Psoas muscle (tissue), 8 donors: ENCODE measurements around the gene FAM117B. TPM values are rescaled to one million over a fixed set of nuclear protein-coding genes. Genes with fewer than 3 reads are reported as not detected.

ENCODE experiments used
- ATAC-seq, 4 donors: fragments of 200-7000 bp; cut with Tn5 transposase; one replicate each; pipeline ENCODE4 v1.9.1; 2020; ENCODE audit warnings: moderate library complexity in 3 of 4, mild to moderate bottlenecking in 2 of 4
- DNase-seq, 2 donors: peaks; one replicate each; pipeline ENCODE4 v3.0.0-alpha.2; 2020
- H3K27ac ChIP-seq: fragments of 200-600 bp; one replicate; pipeline ENCODE4 v1.8.0; 2022
- H3K27me3 ChIP-seq, 3 donors: fragments of 200-600 bp in 1 of 3; one replicate each; pipeline versions ENCODE4 v1.6.1 to v1.8.0; 2013 to 2022; ENCODE audit warnings: low read length in 2 of 3, mild to moderate bottlenecking in 2 of 3, moderate library complexity in 1 of 3; ENCODE audit not compliant: insufficient read depth in 3 of 3
- H3K36me3 ChIP-seq, 2 donors: fragments of 200-600 bp in 1 of 2; one replicate each; pipeline versions ENCODE4 v1.6.1 to v1.8.0; 2013 to 2022; ENCODE audit warnings: low read depth in 1 of 2, mild to moderate bottlenecking in 1 of 2, moderate library complexity in 1 of 2; ENCODE audit not compliant: insufficient read depth in 1 of 2
- H3K4me1 ChIP-seq: fragments of 200-600 bp; one replicate; pipeline ENCODE4 v1.8.0; 2022
- H3K4me3 ChIP-seq: fragments of 200-600 bp; one replicate; pipeline ENCODE4 v1.8.0; 2022; ENCODE audit warnings: mild to moderate bottlenecking
- H3K9me3 ChIP-seq: fragments of 200-600 bp; one replicate; pipeline ENCODE4 v1.8.0; 2022
- WGBS, 3 donors: extraction: QIAGEN DNeasy Blood & Tissue Kit; methylation state at CpG; one replicate each; pipeline versions ENCODE4 v1.1.6 to v1.1.7; 2013; 5-methylcytosine and 5-hydroxymethylcytosine counted together
- intact Hi-C, 2 donors: fragments of 100-400 bp; cut with DNase I; formaldehyde crosslinking; loops; one replicate each; pipeline versions ENCODE4 v1.11.0 to v1.14.2; 2022
- long read RNA-seq, 2 donors: library from polyadenylated mRNA; unstranded; transcript quantifications; one replicate each; pipeline ENCODE4 v2.0.0, GENCODE V29; 2021
- polyA plus RNA-seq, 3 donors: library from polyadenylated mRNA; stranded (reverse); fragments of 200-250 nt; gene quantifications; one replicate each; pipeline ENCODE4 v1.2.3, GENCODE V29; 2013
- total RNA-seq, 4 donors: library from RNA; stranded (reverse); fragmentation: NEBNext Ultra II Directional in 2 of 4; extraction: Animal tissue kit (Norgen Biotek cat#: 25700) in 2 of 4; gene quantifications; one replicate each; pipeline versions ENCODE4 v1.2.1 to v1.2.4, GENCODE V29; 2021 to 2023
- TF ChIP-seq, protein P1 (sequence below): fragments of 200-600 bp; IDR thresholded peaks from one replicate; pipeline ENCODE4 v1.8.0; 2022; ENCODE audit warnings: antibody characterized with exemption
- donor health status: healthy with polysubstance abuse.
- donor health status: DM: no; HTN: no; CAD: no; lungs with moderate emphysema.
- donor health status: Bipolar disorder and iron deficiency.
- donor health status: healthy.
- donor health status: DM: yes; HTN: yes; CAD: no.
- donor health status: DM: no; HTN: no; CAD: no.
- donor health status: DM: no; HTN: no; CAD: no.
- donor health status: DM: yes; HTN: yes; CAD: no.

The FAM117B gene
- total RNA-seq (1 to 10 TPM in 2 of 4 donors, under 1 TPM in 2; 0.75 to 2.4 (median 0.90) TPM), polyA plus RNA-seq (under 1 TPM; 0.31 to 0.67 (median 0.39) TPM)
- long read RNA-seq, donor 1, result 0 reads
- long read RNA-seq, donor 2, result 0 reads

DNA sequence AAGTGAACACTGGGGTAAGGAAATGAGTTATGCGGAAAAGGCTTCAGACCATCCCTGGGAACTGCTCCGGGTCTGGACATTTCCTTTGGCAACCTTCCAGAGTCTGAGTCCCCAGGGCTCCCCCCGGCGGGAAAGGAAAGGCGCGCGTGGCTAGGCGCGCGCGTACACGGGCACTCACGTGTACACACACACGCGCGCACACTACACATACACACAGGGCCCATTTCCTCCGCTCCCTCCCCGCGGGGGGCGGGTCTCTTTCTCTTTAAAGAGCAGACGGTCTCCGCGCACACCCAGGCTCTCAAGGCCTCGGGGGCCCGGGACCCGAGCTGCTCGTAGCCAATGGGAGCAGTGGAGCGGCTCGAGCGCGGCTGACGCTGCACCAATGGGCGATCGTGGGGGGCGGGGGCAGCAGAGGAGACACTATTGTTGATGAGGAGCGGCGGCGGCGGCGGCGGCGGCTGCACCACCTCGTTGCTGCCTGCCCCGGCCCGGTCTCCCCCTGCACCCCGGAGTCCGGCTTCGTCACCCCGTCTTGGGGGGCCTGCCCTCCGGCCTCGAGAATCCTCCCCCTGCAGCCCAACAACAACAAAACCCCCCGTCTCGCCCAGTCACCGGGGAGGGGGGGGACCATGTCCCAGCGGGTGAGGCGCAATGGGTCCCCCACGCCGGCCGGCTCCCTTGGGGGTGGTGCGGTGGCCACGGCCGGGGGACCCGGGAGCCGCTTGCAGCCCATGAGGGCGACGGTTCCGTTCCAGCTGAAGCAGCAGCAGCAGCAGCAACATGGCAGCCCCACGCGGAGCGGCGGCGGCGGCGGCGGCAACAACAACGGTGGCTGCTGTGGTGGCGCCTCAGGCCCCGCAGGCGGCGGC lies at the start of gene FAM117B:
Gene FAM117B (plus strand): TSS at position 414 of the 872 bp plus-strand sequence. CDS start 219 bp downstream, at position 633.
- WGBS, 3 donors, result 0 to 1% (median 1%) methylated on average over 44 to 80 of the region's 80 CpGs
- no peaks in the 10 kb centered on the region for H3K36me3 ChIP-seq
- no peaks in the 10 kb centered on the region for H3K9me3 ChIP-seq
- H3K4me1 ChIP-seq, result no peaks in the 10 kb centered on the region
- DNase-seq, result peak; percentile 99
- H3K27ac ChIP-seq, result peak within 1 kb of the TSS; percentile 87
- TF ChIP-seq, protein P1, sequence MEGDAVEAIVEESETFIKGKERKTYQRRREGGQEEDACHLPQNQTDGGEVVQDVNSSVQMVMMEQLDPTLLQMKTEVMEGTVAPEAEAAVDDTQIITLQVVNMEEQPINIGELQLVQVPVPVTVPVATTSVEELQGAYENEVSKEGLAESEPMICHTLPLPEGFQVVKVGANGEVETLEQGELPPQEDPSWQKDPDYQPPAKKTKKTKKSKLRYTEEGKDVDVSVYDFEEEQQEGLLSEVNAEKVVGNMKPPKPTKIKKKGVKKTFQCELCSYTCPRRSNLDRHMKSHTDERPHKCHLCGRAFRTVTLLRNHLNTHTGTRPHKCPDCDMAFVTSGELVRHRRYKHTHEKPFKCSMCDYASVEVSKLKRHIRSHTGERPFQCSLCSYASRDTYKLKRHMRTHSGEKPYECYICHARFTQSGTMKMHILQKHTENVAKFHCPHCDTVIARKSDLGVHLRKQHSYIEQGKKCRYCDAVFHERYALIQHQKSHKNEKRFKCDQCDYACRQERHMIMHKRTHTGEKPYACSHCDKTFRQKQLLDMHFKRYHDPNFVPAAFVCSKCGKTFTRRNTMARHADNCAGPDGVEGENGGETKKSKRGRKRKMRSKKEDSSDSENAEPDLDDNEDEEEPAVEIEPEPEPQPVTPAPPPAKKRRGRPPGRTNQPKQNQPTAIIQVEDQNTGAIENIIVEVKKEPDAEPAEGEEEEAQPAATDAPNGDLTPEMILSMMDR, result no peak
- H3K27me3 ChIP-seq, result no peaks in the 10 kb centered on the region
- ATAC-seq, result peak; percentile 98 to 99 (median 98)
- intact Hi-C loops, result loop anchor here in 1 of 2 donors (5.0 kb wide), 2 partner anchors 278 to 597 kb away; partner anchors contain the start of genes CARF and WDR12
- H3K4me3 ChIP-seq, result peak within 1 kb of the TSS; percentile 91

DNA sequence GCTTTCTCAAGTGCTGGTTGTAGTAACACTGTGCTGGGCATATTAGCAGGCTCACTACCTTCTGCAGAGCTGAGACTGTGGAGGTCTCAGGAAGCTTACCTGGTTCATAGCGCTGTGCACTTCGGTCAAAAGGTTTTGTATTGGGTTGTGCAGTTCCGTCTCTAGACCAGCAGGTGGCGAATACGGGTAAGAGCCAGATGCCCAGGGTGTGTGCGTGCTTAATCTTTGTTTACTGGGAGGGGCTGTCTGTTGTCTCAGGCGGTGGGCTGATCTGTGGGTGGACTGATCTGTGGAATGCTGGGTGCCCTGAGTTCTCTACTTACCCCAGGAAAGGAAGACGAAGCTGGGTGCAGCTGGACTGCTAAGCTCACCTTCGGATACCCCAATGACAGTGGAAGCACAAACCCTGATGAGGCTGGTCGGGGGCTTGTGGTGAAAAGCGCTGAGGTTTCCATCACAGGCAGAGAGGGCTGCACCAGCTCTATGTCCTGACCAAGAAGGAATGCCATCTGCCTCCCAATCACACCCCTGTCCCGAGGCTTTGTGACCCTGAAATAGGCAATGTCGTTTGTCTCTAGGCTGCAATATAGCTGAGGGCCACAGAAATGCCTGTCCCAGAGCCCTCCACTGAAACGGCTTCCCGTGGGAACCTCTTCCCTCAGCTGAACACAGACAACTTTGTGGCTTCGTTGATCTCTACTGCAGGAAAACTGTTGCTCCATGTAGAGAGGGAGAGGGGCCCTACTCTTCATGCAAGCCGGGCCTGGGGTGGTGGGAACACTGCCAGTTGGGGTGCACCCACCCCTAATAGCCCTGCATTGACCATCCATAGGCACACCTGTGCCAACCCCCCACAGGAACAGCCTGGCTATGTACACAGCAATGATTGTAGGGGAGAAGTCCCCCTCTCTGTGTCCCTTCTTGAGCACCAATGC lies 45.9 kb upstream of the FAM117B start:
- Histone ChIP-seq H3K27ac (no peak overlapping the region), H3K4me3 (peak overlapping the region; percentile 41), H3K4me1 (peaks cover 3% of the 10 kb centered on the region), H3K36me3 (no peaks in the 10 kb centered on the region), H3K27me3 (no peaks in the 10 kb centered on the region), H3K9me3 (peaks cover 2% of the 10 kb centered on the region)
- DNase-seq, result peak; percentile 51 to 70
- intact Hi-C loops, result loop anchor here in 1 of 2 donors (10.0 kb wide), 2 partner anchors 146 to 286 kb away; partner anchors contain the start of gene ICA1L
- 27 to 31% (median 29%) methylated on average over 17 of the region's 17 CpGs for WGBS, 3 donors
- TF ChIP-seq, protein P1, result peak; percentile 92
- ATAC-seq, result peak; percentile 86 to 96 (median 88)

DNA sequence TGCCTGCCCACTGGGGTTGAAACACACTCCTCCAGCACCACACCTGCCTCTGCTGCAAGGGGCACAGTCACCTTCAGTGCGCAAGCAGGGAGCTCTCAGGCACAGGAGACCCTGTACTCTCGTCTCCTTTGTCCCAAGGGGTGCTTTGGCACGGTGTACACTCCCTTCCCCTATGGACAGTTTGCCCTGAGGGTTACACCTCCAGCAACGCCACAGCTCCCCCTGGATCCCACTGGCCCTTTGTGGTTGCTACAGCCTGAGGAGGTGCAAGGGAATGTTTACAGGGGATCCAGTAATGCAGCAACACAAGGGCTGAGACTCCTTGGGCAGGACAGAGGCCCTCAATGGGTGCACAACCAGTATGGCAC lies 45.2 kb upstream of the FAM117B start:
- WGBS, 3 donors, result 83 to 94% (median 94%) methylated on average over 4 of the region's 4 CpGs
- DNase-seq, result no peak
- no peaks in the 10 kb centered on the region for H3K9me3 ChIP-seq
- intact Hi-C loops, result loop anchor here in 1 of 2 donors (10.0 kb wide), 2 partner anchors 145 to 285 kb away; partner anchors contain the start of gene ICA1L
- TF ChIP-seq, protein P1, result no peak
- H3K4me3 ChIP-seq, result no peak overlapping the region
- no peaks in the 10 kb centered on the region for H3K36me3 ChIP-seq
- ATAC-seq, result no peak
- no peaks in the 10 kb centered on the region for H3K27me3 ChIP-seq
- no peak overlapping the region for H3K27ac ChIP-seq
- H3K4me1 ChIP-seq, result peaks cover 3% of the 10 kb centered on the region

DNA sequence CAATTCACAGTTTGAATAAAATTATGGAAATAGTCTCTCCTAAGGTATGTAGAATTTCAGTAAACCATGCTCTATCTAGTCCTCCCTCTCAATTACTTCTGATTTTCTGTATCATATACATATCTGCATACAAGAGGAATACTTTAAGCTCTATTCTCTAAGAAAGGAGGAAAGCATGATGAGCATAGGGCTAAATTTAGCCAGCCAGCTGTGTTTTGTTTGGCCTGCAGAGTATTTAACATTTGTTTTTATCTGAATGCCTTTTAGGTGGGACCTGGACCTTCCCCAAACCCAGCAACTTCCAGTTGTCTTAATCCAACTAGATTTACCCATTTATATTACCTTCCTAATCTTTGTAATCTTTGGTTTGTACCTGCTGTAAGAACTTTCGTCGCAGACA lies 42.2 kb upstream of the FAM117B start:
- ATAC-seq, result no peak
- Histone ChIP-seq H3K36me3 (no peaks in the 10 kb centered on the region), H3K27ac (no peak overlapping the region), H3K4me3 (no peak overlapping the region), H3K27me3 (no peaks in the 10 kb centered on the region), H3K4me1 (peaks cover 3% of the 10 kb centered on the region), H3K9me3 (no peaks in the 10 kb centered on the region)
- WGBS, 3 donors, result 82 to 84% (median 83%) methylated on average over 2 of the region's 2 CpGs
- intact Hi-C loops, result no loop called here
- TF ChIP-seq, protein P1, result no peak
- no peak for DNase-seq
